ENCODE measurements around the gene ATP5MG.

ATP5MG gene

GRCh38 chr11:118442908-118443589 lies 41.6 kb downstream of the ATP5MG start:
- no peak for DNase-seq

- DNase-seq, result no peak
Measured at GRCh38 chr11:118443590-118444218, 42.3 kb downstream of the ATP5MG start.

GRCh38 chr11:118447423-118447822 lies 46.0 kb downstream of the ATP5MG start:
- DNase-seq, result no peak

- DNase-seq, result no peak
Measured at GRCh38 chr11:118448294-118448693, 46.9 kb downstream of the ATP5MG start.

GRCh38 chr11:118449316-118449918 lies 48.0 kb downstream of the ATP5MG start:
- DNase-seq, result no peak

GRCh38 chr11:118450451-118450850 lies 49.0 kb downstream of the ATP5MG start:
- no peak for DNase-seq

Data from NCI-H1105 treated with DMSO at 0.1 percent for 48 hours (cell line).